Daoy (cell line): ENCODE results near the gene CERS4. TPM values are rescaled to one million over a fixed set of nuclear protein-coding genes. Genes with fewer than 3 reads are reported as not detected.
"Not testable (repeated sequence)": the region's sequence is repeated elsewhere in the genome, so short reads cannot be mapped to it uniquely, and the experiment has no call there.

Source experiments
- DNase-seq: peaks from one replicate; pipeline ENCODE4 v3.0.0-alpha.2; 2015; ENCODE audit warnings: low read depth
- total RNA-seq: library from RNA; depleted of rRNA; stranded (reverse); fragments of >200 nt; shearing (Covaris generic); gene quantifications from 2 replicates; pipeline ENCODE4 v1.2.3, GENCODE V29; 2014

CERS4 gene
- total RNA-seq, 1 experiment from 2014 or later, result 12.1 TPM

DNA sequence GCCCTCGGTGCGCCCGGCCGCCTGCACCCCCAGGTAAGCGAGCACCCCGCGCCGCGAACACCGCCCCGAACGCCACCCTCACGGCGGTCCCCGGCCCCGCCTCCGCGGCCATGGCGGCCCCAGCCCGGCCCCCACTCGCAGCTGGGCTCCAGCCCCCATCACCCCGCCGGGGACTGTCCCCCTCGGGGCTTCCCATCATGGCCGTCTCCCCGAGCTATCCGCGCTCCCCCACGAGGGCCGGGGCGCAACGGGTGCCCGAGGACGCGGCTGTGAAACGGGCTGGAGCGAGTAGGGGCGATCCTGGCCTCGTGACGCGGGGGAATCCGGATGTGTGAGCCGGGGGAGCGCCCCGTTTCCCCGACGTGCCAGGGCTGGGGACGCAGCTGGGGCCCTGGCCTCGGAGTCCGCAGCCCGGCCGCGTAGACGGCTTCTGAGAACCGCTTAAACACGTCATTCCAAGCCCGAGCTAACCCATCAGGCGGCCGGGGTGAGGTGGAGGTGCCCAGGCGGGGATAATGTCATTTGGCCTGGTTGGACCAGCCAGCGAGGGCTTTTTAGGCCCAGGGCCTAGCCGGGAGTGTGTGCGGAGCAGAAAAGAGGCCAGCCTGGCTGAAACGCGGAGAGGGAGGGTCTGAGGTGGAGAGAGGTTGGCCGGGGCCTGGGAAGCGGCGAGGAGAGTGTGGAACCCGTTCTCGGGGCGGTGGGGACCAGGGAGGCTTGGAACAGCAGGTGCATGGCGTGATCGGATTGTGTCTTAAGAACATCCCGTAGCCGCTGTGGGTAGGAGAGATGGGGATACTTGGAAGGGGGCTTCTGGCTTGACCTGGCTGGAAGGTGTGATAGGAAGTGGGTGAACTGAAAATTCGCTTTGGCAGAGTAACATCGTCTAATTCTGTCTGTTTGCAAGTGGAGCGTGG, 550 bp downstream of the CERS4 start:
- peak; percentile 53 for DNase-seq

DNA sequence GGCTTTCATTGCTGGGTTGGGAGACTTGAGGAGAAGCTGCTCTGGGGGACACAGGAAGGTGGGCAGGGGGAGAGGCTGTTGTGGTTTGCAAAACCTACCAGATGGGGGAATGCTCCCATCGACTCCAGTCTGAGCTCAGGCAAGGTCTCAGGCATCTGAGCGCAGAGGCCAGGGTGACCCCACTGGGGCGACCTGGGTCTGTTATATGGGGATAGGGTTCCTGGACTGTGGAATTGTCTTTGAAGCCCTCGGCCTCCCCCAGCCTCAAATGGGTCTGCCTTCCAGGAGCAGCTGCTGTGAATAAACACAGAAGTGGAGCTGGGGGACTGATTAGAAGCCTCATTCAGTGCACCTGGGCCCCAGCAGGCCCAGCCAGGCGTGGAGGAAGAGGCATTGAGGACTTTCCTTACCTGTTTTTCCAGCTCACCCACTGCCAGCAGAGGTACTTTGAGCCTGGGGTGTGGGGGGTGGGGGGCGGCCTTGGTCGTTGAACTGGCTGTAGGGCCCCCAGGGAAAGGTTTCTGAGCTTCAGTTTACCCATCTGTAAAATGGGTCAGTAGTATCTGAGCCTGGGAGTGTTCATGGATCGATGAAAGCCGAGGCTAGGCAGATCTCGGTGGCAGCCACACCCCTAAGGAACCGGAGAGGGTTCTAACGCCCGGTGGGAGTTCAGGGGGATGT, 1.4 kb downstream of the CERS4 start:
- DNase-seq, result no peak

DNA sequence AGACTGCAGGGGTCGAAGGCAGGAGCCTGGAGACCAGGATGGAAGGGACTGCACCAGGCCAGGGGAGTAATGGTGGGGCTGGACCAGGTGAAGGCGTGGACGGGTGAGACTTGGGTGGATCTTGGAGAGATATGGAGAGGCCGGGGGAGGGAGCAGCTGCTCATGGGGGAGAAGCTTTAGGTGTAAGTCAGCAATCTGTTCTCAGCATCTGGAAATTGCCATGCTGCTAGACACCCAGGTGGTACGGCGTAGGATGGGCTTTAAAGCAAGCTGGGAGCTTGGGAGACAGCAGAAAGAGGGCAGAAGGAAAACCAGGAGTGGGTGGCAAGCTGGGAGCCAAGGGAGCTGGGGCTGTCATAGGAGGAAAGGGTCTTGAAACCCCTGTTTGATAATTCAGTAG, 3.0 kb downstream of the CERS4 start:
- DNase-seq, result no peak

DNA sequence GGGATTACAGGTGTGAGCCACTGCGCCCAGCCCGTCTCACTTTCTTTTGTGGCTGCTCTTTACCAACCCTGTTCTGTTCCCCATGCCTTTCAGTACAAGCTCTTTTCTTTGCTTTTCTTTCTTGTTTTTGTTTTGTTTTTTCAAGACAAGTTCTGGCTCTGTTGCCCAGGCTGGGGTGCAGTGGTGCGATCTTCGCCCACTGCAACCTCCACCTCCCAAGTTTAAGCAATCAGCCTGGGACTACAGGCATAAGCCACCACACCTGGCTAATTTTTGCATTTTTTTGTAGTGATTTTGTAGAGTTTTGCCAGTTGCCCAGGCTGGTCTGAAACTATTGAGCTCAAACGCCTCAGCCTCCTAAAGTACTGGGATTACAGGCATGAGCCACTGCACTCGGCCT, 3.7 kb downstream of the CERS4 start:
- no peak for DNase-seq

DNA sequence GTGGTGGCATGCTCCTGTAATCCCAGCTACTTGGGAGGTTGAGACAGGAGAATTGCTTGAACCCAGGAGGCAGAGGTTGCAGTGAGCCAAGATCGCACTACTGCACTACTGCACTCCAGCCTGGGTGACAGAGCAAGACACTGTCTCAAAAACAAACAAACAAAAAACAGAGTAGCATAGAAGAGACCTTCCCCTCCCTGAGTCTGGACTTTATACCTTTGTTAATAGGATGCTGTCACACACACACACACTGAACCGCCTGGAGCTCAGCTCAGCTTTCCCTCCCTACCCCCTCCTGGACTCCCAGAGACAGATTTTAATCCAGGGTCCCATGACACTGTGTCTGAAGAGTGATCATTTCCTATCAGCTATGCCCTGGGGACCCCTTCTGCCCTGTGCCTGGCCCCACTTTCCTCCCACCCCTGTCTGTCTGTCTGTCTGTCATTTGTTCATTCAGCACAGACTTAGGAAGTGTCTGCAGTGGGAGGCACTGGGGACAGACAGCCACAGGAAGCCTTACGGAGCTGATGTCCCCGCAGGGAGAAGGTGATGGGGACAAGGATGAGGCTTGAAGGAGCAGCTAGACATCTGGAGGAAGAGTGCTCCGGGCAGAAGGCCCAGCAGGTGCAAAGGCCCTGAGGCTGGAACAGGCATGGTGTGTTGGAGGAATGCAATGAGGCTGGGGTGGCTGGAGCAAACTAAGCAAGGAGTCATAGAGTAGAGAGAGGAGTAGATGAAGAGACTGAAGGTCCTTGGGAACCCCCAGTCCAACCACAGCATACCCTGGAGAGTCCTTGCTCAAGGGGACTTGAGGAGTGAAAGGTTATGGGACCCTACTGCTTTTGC, 4.9 kb downstream of the CERS4 start:
- DNase-seq, result no peak

DNA sequence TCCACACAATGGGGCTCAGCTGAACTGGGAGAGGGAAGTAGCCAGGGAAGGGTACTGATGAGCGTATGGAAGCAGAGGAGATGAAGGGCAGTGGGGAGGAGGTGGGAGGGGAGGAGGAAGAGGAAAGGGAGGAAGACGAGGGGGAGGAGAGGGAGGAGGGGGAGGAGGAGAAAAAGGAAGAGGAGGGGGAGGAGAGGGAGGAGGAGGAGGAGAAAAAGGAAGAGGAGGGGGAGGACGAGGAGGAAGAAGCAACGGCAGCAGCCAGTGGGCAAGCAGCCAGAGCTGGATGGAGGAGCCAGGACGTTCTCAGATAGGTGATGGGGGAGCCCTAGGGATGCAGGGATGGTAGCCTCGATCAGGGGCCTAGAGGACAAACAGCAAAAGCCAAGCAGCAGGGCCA, 5.6 kb downstream of the CERS4 start:
- no peak for DNase-seq

DNA sequence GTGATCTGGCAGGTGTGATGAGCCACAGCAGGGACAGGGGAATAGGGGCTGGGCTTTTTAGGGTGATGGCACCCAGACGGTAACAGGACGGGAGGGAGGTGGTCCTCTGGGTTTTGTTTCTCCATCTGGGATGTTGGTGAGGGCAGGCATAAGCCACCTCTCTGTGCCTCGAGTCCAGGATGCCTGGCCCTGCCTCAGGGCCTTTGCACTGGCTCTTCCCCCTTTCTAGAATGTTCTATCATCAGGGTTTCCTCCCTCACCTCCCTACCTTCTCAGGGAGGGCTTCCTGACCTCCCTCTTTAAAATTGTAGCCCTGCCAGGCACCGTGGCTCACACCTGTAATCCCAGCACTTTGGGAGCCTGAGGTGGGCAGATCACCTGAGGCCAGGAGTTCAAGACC, 6.6 kb downstream of the CERS4 start:
- no peak for DNase-seq

DNA sequence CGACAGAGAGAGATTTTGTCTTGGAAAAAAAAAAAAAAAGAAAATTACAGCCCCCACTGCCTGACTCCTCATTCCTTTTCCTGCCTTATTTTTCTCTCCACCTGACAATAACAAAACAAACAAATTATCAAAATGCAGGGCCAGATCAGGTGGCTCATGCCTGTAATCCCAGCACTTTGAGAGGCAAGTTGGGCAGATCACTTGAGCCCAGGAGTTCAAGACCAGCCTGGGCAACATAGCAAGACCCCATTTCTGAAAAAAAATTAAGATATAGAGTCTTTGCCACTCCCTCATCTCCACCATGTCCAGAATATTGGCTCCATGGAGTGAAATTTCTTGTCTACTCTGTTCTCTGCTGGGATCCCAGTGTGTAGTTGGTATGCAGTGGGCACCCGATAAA, 7.2 kb downstream of the CERS4 start:
- DNase-seq, result no peak

DNA sequence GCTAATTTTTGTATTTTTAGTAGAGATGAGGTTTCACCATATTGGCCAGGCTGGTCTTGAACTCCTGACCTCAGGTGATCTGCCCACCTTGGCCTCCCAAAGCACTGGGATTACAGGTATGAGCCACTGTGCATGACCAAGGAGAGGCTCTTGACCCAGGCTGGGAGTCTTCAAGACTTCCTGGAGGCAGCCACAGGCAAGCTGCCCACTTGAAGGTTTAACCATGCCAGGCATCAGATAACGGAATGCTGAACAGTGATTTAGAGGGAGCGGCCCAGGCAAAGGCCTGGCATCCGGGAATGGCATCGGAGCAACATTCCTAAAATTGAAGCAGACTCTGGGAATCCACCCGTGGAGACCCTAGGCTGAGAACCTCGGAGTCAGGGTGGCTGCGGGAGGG, 9.0 kb downstream of the CERS4 start:
- not testable (repeated sequence) for DNase-seq

DNA sequence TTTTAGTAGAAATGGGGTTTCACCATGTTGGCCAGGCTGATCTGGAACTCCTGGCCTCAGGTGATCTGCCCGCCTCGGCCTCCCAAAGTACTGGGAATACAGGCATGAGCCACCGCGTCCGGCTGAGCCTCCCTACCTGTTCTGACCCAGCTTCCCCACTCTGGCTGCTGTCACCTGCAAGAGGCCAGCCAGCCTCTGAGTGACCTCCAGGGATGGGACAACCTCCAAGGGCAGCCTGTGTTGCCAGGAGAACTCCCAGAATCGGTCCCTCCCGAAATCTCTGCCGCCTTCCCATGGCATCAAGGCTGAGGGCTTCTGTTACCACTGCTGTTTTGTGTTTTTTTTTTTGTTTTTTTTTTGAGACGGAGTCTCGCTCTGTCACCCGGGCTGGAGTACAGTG, 11.3 kb downstream of the CERS4 start:
- DNase-seq, result no peak

DNA sequence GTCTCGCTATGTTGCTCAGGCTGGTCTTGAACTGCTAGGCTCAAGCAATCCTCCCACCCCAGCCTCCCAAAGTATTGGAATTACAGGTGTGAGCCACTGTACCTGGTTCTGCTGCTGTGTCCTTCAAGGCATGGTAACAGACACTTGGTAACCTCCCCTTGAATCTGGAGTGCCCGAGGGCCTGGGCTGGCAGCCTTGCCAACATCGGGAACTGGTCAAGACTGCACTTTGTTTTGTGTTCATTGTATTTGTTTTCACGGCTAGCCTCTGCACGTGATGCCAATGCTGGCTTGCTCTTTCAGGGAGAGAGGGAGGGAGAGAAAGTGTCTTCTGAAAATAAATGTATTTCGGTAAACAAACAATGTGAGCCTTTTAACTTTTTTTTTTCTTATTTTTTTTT, 12.0 kb downstream of the CERS4 start:
- DNase-seq, result no peak

DNA sequence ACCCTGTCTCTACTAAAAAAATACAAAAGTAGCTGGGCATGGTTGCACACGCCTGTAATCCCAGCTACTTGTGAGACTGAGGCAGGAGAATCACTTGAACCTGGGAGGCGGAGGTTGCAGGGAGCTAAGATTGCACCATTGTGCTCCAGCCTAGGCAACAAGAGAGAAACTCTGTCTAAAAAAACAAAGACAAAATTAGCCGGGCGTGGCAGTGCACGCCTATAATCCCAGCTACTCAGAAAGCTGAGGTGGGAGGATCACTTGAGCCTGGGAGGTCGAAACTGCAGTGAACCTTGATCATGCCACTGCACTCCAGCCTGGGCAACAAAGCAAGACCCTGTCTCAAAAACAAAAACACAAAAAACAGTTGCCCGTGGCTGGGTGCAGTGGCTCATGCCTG, 14.3 kb downstream of the CERS4 start:
- DNase-seq, result not testable (repeated sequence)

DNA sequence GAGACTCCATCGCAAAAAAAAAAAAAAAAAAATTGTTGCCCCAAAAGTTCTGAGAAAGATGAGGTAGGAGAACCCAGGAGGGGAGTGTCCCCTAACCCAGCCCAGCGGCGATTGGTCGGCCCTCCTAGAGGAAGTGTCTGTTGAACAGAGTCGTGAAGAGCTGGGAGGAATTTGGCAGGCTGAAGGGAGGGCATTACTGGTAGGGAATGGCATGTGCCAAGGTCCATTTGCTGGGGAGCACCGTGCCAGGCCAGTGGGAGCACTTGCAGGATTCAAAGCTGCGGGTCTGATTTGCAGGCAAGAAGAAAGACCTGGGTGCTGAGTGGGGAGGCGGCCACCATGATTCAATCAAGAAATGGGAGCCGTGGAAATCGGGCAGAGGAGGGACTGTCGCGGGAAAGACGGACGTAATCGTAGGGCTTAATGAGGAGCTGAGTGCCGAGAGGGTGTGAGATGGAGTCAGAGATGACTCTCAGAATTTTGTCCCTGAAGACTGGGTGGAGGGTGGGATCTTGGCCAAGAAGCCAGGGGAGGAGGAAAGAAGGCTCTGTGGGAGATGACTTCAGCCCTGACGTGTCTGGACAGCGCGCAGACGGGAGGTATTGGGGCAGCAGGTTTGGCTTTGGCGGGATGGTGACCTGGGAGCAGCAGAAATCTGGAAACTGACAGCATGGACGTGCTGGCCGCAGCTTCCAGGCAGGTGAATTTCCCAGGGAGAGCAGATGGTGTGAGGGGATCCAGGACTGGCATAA, 15.4 kb downstream of the CERS4 start:
- DNase-seq, result peak; percentile 67

DNA sequence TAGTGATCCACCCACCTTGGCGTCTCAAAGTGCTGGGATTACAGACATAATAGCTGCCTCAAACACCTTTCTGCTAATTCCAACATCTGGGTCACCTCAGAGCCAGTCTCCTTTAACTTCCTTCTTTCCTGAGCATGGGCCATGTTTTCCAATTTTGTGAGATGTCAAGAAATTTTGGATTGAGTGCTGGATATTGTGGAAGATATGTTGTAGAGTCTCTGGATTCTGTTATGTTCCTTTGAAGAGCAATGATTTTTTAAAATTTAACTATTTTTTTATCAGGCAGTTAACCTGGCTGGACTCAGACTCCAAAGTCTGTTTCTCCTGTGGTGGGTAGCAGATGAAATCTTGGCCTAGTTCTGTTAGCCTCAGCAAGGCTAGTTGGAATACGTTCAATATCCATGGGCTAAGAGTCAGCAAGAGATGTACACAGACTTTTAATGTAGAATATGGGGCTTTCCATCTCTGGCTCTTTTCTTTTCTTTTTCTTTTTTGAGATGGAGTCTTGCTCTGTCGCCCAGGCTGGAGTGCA, 22.0 kb downstream of the CERS4 start:
- no peak for DNase-seq

DNA sequence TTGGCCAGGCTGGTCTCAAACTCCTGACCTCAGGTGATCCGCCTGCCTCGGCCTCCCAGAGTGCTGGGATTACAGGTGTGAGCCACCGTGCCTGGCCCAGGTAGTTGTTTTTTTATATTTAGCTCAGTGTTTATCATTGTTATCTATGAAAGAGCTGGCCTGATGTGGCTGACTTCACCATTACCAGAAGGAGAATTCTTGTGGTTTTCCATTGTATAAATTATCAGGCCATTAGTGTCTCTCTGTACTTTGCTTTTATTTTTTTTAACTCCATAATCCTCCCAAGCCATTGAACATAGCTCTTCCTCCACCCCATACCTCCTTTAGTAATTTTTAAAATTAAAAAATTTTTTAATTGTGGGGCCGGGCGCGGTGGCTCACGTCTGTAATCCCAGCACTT, 24.2 kb downstream of the CERS4 start:
- DNase-seq, result no peak

DNA sequence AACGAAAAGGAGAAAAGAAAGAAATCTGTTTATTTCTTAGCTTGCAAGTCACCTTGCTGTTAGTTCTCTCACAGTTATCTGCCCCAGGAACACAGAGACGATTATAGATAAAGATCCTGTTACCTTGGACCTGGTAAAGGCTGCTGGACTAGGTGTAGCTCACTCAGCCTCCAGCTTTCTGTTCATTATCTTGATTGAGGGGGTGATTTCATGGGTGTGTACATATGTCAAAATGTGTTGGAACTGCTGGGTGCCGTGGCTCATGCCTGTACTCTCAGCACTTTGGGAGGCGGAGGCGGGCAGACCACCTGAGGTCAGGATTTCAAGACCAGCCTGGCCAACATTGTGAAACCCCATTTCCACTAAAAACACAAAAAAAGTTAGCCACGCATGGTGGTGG, 27.9 kb downstream of the CERS4 start:
- no peak for DNase-seq

DNA sequence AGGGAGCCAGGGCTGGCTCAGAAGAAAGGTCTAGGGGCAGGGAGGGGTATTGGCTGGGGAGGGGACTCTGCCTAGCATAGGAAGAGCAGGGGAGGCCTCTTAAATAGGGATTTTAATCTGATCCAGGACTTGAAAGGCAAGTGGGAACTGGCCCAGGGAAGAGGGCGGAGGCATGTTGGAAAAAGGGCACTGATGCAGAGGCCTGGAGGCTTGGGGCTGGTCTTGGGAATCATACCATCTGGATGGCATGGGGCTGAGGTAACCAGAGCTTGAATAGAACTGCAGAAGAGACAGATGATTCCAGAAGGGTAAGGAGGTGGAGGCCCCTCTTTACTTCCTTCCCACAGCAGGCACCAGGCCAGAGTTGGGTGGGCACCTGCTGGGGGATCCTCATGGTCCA, 29.1 kb downstream of the CERS4 start:
- no peak for DNase-seq

DNA sequence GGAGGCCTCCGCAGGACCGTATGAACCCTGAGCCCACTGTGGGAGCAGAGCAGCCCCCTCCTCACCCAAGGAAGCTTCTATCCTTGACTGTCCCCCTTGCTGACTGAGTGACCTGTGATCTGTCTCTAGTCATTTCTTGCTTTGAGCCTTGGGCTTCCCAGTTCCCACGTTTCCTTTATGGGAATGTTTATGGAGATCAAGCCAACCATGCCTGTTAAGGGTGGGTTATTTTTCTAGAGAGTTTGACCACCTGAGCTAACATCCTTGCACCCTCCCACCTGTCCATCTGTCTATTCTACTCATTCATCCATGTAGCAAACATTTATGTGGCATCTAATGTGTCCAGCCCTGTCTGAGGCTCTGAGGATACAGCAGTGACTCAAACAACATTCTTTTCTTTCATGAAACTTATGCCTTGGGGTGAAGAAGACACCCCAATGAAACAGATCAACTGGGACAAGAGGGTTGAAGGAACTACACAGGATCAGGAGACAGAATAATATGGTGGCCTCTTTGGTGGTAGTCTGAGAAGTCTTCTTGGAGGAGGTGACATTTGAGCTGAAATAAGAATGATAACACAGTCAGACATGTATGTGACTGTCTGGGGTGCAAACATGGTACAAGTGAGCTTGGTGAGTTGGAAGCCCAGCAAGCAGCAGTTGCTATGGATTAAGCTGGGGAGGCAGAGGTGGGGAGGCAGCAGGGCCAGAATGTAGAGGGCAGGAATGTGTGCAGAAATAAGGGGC, 30.5 kb downstream of the CERS4 start:
- DNase-seq, result no peak

DNA sequence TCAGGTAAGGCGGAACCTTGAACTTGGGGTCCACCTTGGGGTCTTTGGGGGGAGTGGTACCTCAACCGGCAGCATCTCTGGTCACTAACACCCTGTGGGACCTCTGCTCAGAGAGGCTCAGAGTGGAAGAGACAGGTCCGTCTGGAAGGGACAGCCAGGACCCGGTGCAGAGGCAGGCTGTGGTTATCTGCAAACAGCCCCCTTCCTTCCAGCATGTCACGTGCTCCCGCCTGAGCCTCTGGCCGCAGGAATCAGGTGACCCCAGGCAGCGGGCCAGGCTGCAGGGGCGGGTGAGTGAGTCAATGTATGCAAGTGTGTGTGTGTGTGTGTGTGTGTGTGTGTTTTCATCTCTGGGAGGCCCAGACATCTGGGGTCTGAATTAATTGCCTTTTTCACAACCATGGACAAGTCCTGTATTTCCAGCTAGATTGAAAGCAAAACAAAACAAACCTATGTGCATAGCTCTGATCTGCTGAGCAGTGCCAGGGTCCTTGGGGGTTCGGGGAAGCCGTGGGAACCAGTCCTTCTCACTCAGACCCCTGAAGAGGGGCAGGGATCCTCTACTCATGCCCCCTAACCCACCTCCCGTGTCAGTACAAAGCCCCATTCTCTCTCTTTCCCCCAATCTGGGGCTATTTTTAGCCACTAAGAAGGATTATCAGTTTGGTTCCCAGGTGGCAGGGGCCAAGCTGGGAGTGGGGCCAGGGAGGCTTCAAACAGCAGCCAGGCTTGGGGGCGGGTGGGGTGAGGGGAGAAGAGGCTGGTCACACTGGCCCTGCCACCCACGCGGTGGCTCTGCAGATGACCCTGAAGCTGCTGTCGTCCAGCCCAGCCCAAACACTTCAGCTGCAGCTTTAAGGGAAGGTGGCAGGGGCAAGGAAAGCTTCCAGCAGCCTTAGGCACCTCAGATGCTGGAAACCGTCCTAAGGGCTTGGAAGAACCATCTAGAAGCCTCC, 31.4 kb downstream of the CERS4 start:
- peak; percentile 94 for DNase-seq
